HepG2 (cell line): Measurements from ENCODE around the gene EFNA2. TPM values are rescaled to one million over a fixed set of nuclear protein-coding genes. Genes with fewer than 3 reads are reported as not detected.
A peak's percentile ranks its signal among the peaks of the same experiment; 100 is the strongest.

Experiments
- ATAC-seq: fragments of 200-7000 bp; cut with Tn5 transposase; 3 replicates; pipeline ENCODE4 v1.9.1; 2020; ENCODE audit warnings: mild to moderate bottlenecking, moderate library complexity
- BruUV-seq: library from RNA; stranded (reverse); fragments of 400-500 nt; replicated peaks from 2 replicates; lab custom pipeline; 2021; lab: Mats Ljungman, UMichigan
- CTCF ChIA-PET: fragments of 300-600 bp; formaldehyde crosslinking; extraction: SDS; loops from one replicate; lab custom pipeline; 2021; ENCODE audit warnings: low total read pairs, inconsistent platforms, low intra/inter-chr PET ratio; lab: Yijun Ruan, JAX
- POLR2A ChIA-PET: fragments of 350-600 bp; sonication (Branson Sonifier 250); formaldehyde crosslinking; loops from one replicate; lab custom pipeline; 2020; ENCODE audit warnings: antibody characterized with exemption, inconsistent platforms; lab: Yijun Ruan, JAX
- DNase-seq: peaks from one replicate; pipeline ENCODE4 v3.0.0-alpha.2; 2015; ENCODE audit warnings: low spot score
- FAIRE-seq: peaks from 3 replicates; lab custom pipeline; 2011; peaks lifted over from hg19 to GRCh38; lab: Jason Lieb, UNC
- H2AFZ ChIP-seq: one replicate; pipeline ENCODE4 v1.6.1; 2011; ENCODE audit warnings: low read length, inconsistent platforms
- H3K27ac ChIP-seq: fragments of 300-600 bp; 3 replicates; pipeline ENCODE4 v1.8.0; 2011; ENCODE audit warnings: mixed run types, mild to moderate bottlenecking, mixed read lengths, low read length, inconsistent platforms; ENCODE audit not compliant: insufficient read depth; ENCODE audit errors: extremely low read length
- H3K27me3 ChIP-seq, 2 experiments: fragments of 200-600 bp in 1 of 2; 2 replicates in 1 of 2; 3 replicates in 1 of 2; pipeline versions ENCODE4 v1.6.0 to v1.8.0; 2011; ENCODE audit warnings: low read length in 2 of 2, mild to moderate bottlenecking in 2 of 2, moderate library complexity in 2 of 2, inconsistent platforms in 1 of 2; ENCODE audit not compliant: insufficient read depth in 2 of 2, control insufficient read depth in 1 of 2
- H3K36me3 ChIP-seq, 2 experiments: fragments of 200-600 bp in 1 of 2; replicated peaks in 1 of 2; 2 replicates in 1 of 2; 3 replicates in 1 of 2; pipeline versions ENCODE4 v1.5.1 to v1.8.0; 2011; ENCODE audit warnings: low read length in 2 of 2, inconsistent platforms in 1 of 2; ENCODE audit not compliant: insufficient read depth in 2 of 2, control insufficient read depth in 1 of 2
- H3K4me1 ChIP-seq: 2 replicates; pipeline ENCODE4 v1.5.1; 2012; ENCODE audit warnings: low read length, inconsistent platforms; ENCODE audit not compliant: insufficient read depth
- H3K4me2 ChIP-seq: 2 replicates; pipeline ENCODE4 v1.6.0; 2011; ENCODE audit warnings: low read depth, low read length, inconsistent platforms
- H3K4me3 ChIP-seq, 3 experiments: fragments of 200-600 bp in 1 of 3; sonication (generic), shearing (Covaris generic) in 1 of 3; replicated peaks in 1 of 3; 2 replicates each; pipeline ENCODE4 v1.5.1; 2011 to 2016; ENCODE audit warnings: low read length in 3 of 3, inconsistent platforms in 2 of 3, low read depth in 2 of 3, mild to moderate bottlenecking in 2 of 3, control low read depth in 1 of 3, mixed read lengths in 1 of 3; ENCODE audit not compliant: insufficient read depth in 1 of 3
- H3K79me2 ChIP-seq: one replicate; pipeline ENCODE4 v1.6.1; 2011; ENCODE audit warnings: low read length, inconsistent platforms; ENCODE audit not compliant: insufficient read depth
- H3K9ac ChIP-seq: 2 replicates; pipeline ENCODE4 v1.6.0; 2011; ENCODE audit warnings: mild to moderate bottlenecking, low read depth, low read length, inconsistent platforms; ENCODE audit not compliant: insufficient read depth
- H3K9me3 ChIP-seq: 2 replicates; pipeline ENCODE4 v1.5.1; 2012; ENCODE audit warnings: mild to moderate bottlenecking, low read length
- H4K20me1 ChIP-seq: 2 replicates; pipeline ENCODE4 v1.6.0; 2011; ENCODE audit warnings: inconsistent platforms, mild to moderate bottlenecking, low read length, moderate library complexity; ENCODE audit not compliant: insufficient read depth
- AGO2 ChIP-seq: fragments of 200-400 bp; formaldehyde crosslinking; optimal IDR thresholded peaks from 2 replicates; pipeline ENCODE3; 2017; ENCODE audit warnings: mild to moderate bottlenecking, low read depth, low read length, moderate library complexity
- HNF4A ChIP-seq: sonication (generic); formaldehyde crosslinking; IDR thresholded peaks from 2 replicates; pipeline ENCODE4 v1.4.0; 2020; ENCODE audit warnings: missing genetic modification reagents
- HNRNPL ChIP-seq: fragments of 200-400 bp; formaldehyde crosslinking; IDR thresholded peaks from 2 replicates; pipeline ENCODE4 v1.6.1; 2017; ENCODE audit warnings: mild to moderate bottlenecking, low read depth, low read length
- MEF2D ChIP-seq: sonication (generic); formaldehyde crosslinking; IDR thresholded peaks from 2 replicates; pipeline ENCODE4 v1.5.1; 2020; ENCODE audit warnings: mild to moderate bottlenecking, missing genetic modification reagents
- MYC ChIP-seq: sonication (generic); formaldehyde crosslinking; IDR thresholded peaks from 2 replicates; pipeline ENCODE4 v1.9.0; 2021; ENCODE audit warnings: missing genetic modification reagents, borderline replicate concordance
- NFKB2 ChIP-seq: sonication (generic); formaldehyde crosslinking; IDR thresholded peaks from 2 replicates; pipeline ENCODE4 v1.4.0; 2020; ENCODE audit warnings: missing genetic modification reagents, borderline replicate concordance
- NR2F6 ChIP-seq, 2 experiments: IDR thresholded peaks; 2 replicates each; pipeline ENCODE4 v1.6.1; 2016; ENCODE audit warnings: antibody characterized with exemption in 1 of 2, mild to moderate bottlenecking in 1 of 2
- RFX5 ChIP-seq: IDR thresholded peaks from 2 replicates; pipeline ENCODE4 v1.6.1; 2011; ENCODE audit warnings: low read depth, low read length, improper control_type of control experiment
- SP1 ChIP-seq, 2 experiments: fragments of 450-650 bp in 1 of 2; sonication (generic) in 1 of 2; formaldehyde crosslinking in 1 of 2; IDR thresholded peaks; 2 replicates each; pipeline versions ENCODE4 v1.4.0 to v1.6.1; 2016 to 2020; ENCODE audit warnings: missing genetic modification reagents in 1 of 2
- SP2 ChIP-seq: sonication (generic); formaldehyde crosslinking; IDR thresholded peaks from 2 replicates; pipeline ENCODE4 v1.5.1; 2020; ENCODE audit warnings: mild to moderate bottlenecking, missing genetic modification reagents
- ZFY ChIP-seq: sonication (generic); formaldehyde crosslinking; IDR thresholded peaks from 2 replicates; pipeline ENCODE4 v1.4.0; 2020; ENCODE audit warnings: missing genetic modification reagents
- ZMYM3 ChIP-seq: sonication (generic); formaldehyde crosslinking; IDR thresholded peaks from 2 replicates; pipeline ENCODE4 v1.5.1; 2020; ENCODE audit warnings: mild to moderate bottlenecking, missing genetic modification reagents
- ZNF280D ChIP-seq: sonication (generic); formaldehyde crosslinking; IDR thresholded peaks from 2 replicates; pipeline ENCODE4 v1.5.1; 2020; ENCODE audit warnings: mild to moderate bottlenecking, missing genetic modification reagents
- ZNF292 ChIP-seq: sonication (generic); formaldehyde crosslinking; IDR thresholded peaks from 2 replicates; pipeline ENCODE4 v1.8.1; 2022; ENCODE audit warnings: mild to moderate bottlenecking, low read depth, missing genetic modification reagents, borderline replicate concordance
- ZNF687 ChIP-seq: sonication (generic); formaldehyde crosslinking; IDR thresholded peaks from 2 replicates; pipeline ENCODE4 v1.5.1; 2020; ENCODE audit warnings: mild to moderate bottlenecking, missing genetic modification reagents, moderate library complexity
- ZNF768 ChIP-seq: sonication (generic); formaldehyde crosslinking; IDR thresholded peaks from 2 replicates; pipeline ENCODE4 v1.4.0; 2020; ENCODE audit warnings: missing genetic modification reagents
- ZNF839 ChIP-seq: sonication (generic); formaldehyde crosslinking; IDR thresholded peaks from 2 replicates; pipeline ENCODE4 v1.4.0; 2020; ENCODE audit warnings: missing genetic modification reagents, mild to moderate bottlenecking, borderline replicate concordance
- WGBS: methylation state at CpG from one replicate; pipeline ENCODE4 v1.1.6; 2017; ENCODE audit warnings: low lambda C conversion rate; 5-methylcytosine and 5-hydroxymethylcytosine counted together
- in situ Hi-C: cut with HindIII; loops from 2 replicates; pipeline ENCODE4 v1.10.0; 2017; ENCODE audit warnings: low pct_unique_long_range_greater_than_20kb; ENCODE audit not compliant: extremely low pct_ligation_motif_present
- intact Hi-C: fragments of 100-400 bp; cut with micrococcal nuclease; formaldehyde crosslinking; loops from one replicate; pipeline ENCODE4 v1.10.0; 2022; ENCODE audit not compliant: unreplicated experiment
- polyA plus RNA-seq, 8 experiments: library from polyadenylated mRNA; depleted of rRNA in 3 of 8; stranded (reverse) in 7 of 8; unstranded in 1 of 8; fragments of >200 nt; fragmentation: Illumina TruSeq in 4 of 8; extraction: Trizol in 4 of 8; gene quantifications; 2 replicates each; pipeline versions ENCODE4 v1.2.1 to v1.2.3, GENCODE V29; 2011 to 2016; ENCODE audit warnings: low read depth in 4 of 8, missing spikeins in 1 of 8, mixed read lengths in 1 of 8; ENCODE audit not compliant: insufficient read depth in 1 of 8
- total RNA-seq, 5 experiments: library from RNA; depleted of rRNA; stranded (reverse); fragments of >200 nt; fragmentation: Illumina TruSeq; extraction: Trizol; gene quantifications; 2 replicates each; pipeline ENCODE4 v1.2.3, GENCODE V29; 2016; ENCODE audit warnings: low read depth in 1 of 5

The EFNA2 gene
- total and polyA plus RNA-seq, 2 of the 13 experiments (the other 11 are each of a cell fraction or from before 2014, with no cell fraction given): 6.0 to 9.9 TPM

GRCh38 chr19:1321539-1321938 lies 35.9 kb downstream of the EFNA2 start:
- peak overlapping the region in 1 of 3 experiments; percentile 25; a peak in 1 of 6 replicates for H3K4me3 ChIP-seq
- ATAC-seq (peak; percentile 48), DNase-seq (no peak), FAIRE-seq (no peak)
- H3K9ac ChIP-seq: no peak overlapping the region
- ChIA-PET CTCF (no interaction called here), POLR2A (interaction anchor here (1.1 kb wide), 1 partner anchor 52 kb away, joined by 3 read pairs; no protein-coding TSS in a partner anchor)
- intact Hi-C loops (no loop called here), in situ Hi-C loops (no loop called here)
- peaks cover 5 to 24% of the 10 kb centered on the region in 2 experiments; a peak in 4 of 5 replicates for H3K27me3 ChIP-seq
- no peaks in the 10 kb centered on the region for H3K9me3 ChIP-seq
- peaks cover 68% of the 10 kb centered on the region for H3K4me1 ChIP-seq
- no peak overlapping the region for H3K27ac ChIP-seq
- H2AFZ ChIP-seq: no peak overlapping the region
- BruUV-seq: no TSS peak
- 0% methylated on average over 4 of the region's 9 CpGs for WGBS
- no peaks in the 10 kb centered on the region for H3K79me2 ChIP-seq
- peak overlapping the region; percentile 55 for H3K4me2 ChIP-seq
- no peaks in the 10 kb centered on the region for H3K36me3 ChIP-seq
- H4K20me1 ChIP-seq: no peaks in the 10 kb centered on the region
- peak; percentile 85 for TF ChIP-seq ZMYM3 (CRISPR knock-in tag)
- peak; percentile 20 for TF ChIP-seq AGO2
- TF ChIP-seq ZNF687 (CRISPR knock-in tag): peak; percentile 57
- no peak for TF ChIP-seq SP1 (IDR thresholded peaks at IDR 0.05)
- no peak for TF ChIP-seq SP1 (CRISPR knock-in tag; IDR thresholded peaks at IDR 0.05)
- no peak for TF ChIP-seq MEF2D (CRISPR knock-in tag)
- peak; percentile 36; the same call in 1 of the 2 replicates for TF ChIP-seq NR2F6 (IDR thresholded peaks at IDR 0.05)
- no peak for TF ChIP-seq NR2F6 (CRISPR knock-in tag; IDR thresholded peaks at IDR 0.05)
- peak; percentile 43; the same call in 1 of the 2 replicates for TF ChIP-seq ZFY (CRISPR knock-in tag)
- no peak for TF ChIP-seq SP2
- 0 out of 2 replicates have a peak, but pooled peaks have one; percentile 15 for TF ChIP-seq ZNF280D
- TF ChIP-seq HNF4A (CRISPR knock-in tag): peak; percentile 51
- peak; percentile 43; the same call in 1 of the 2 replicates for TF ChIP-seq MYC (CRISPR knock-in tag)
- TF ChIP-seq ZNF768 (CRISPR knock-in tag): 0 out of 2 replicates have a peak, but pooled peaks have one; percentile 28
- 0 out of 2 replicates have a peak, but pooled peaks have one; percentile 18 for TF ChIP-seq RFX5
- peak; percentile 67 for TF ChIP-seq HNRNPL
- no peak for TF ChIP-seq NFKB2 (CRISPR knock-in tag)
- TF ChIP-seq ZNF839 (CRISPR knock-in tag): 0 out of 2 replicates have a peak, but pooled peaks have one; percentile 29
- TF ChIP-seq ZNF292 (CRISPR knock-in tag): no peak
